Fibroblast of peridontal ligament (primary cell): ENCODE data around the gene CNOT4.
A peak's percentile ranks its signal among the peaks of the same experiment; 100 is the strongest.
"Not testable (repeated sequence)": the region's sequence is repeated elsewhere in the genome, so short reads cannot be mapped to it uniquely, and the experiment has no call there.

Source experiments
- DNase-seq: peaks from one replicate; pipeline ENCODE4 v3.0.0-alpha.2; 2010; ENCODE audit errors: extremely low read depth

CNOT4 gene

DNA sequence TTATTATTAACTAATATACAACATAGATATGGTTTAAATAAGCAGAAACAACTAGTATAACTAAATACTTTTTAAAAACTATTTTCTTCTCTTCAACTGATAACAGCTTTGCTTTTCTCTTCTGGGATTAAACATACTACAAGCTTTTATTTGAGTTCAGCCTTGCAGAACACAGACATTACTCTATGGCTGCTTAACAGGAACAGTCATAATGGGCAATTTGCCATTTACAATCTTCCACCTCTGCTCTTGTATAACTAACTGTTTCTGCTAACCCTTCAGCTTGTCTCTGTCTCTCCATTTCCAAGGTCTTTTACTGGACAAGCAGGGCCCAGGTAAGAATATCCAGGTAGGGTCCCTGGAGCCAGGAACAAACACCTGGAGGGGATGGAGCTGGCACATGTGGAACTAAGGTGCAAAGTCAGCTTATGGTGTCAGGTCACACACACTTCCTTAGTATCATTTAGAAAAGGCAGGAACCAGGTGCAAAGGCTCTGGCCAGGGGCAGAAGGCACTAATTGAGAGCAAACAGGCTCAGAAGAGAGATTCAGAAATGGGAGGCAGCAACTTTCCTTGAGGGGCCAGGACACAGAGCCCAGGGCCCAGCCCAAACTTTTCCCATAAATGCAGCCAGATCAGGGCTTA lies 183.1 kb downstream of the CNOT4 start:
- DNase-seq: no peak

DNA sequence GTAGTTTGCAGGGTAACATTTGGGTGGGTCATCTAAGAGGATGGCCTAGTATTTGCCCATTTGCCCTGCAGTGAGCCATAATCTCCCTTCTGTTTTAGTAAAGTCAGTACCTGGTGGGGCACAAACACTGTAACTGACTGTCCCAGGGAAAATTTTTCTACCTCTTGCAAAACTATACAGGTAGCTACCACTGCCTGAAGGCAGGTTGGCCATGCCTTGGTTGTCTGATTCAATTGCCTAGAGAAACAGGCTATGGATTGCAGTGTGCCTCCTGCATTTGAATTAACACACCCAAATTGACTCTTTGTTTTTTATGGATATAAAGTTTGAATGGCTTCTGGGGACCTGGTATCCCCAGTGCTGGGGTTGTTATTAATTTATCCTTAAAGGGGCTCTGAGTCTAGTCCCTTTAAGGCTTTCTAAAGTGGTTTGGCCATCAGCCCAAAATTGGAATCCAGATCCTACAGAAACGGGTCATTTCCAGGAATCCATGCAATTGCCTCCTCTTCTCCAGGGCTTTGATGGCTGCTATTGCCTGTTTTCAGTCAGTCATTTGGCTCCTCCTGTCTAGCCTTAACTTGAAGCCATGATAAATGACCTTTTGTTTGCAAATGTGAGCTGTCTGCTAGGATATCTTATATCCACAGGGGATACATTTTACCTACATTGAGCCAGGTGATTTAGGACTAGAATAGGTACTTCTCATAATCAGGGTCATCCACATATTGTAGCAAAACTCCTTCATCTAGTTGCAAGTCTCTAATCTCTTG lies 187.1 kb downstream of the CNOT4 start:
- DNase-seq: no peak

DNA sequence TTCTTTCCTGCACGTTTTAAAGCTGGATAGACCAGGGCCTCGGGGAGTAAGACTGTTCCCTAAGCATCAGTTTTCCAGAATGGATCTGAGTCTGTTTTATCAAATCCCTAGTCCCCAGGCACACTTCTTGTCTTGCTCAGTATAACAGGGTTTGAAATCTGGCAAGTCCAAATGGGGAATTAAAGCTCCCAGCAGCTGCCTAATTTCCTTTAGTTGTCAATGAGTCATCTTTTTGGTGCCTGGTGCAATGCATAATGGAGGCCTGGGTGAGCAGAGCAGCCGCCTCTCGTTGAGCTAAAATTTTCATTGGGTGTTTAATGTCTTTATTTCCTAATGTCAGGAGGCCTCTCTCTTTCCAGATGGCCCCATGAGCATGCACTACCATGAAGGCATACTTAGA lies 188.3 kb downstream of the CNOT4 start:
- no peak for DNase-seq

DNA sequence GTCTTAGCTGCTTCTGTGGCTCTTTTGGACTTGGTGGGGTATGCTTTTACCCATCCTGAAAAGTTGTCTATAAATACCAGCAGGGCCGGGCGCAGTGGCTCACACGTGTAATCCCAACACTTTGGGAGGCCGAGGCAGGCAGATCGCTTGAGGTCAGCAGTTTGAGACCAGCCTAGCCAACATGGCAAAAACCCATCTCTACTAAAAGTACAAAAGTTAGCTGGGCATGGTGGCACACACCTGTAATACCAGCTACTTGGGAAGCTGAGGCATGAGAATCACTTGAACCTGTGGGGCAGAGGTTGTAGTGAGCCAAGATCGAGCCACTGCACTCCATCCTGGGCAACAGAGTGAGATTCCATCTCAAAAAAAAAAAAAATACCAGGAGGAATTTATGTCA lies 188.9 kb downstream of the CNOT4 start:
- not testable (repeated sequence) for DNase-seq

DNA sequence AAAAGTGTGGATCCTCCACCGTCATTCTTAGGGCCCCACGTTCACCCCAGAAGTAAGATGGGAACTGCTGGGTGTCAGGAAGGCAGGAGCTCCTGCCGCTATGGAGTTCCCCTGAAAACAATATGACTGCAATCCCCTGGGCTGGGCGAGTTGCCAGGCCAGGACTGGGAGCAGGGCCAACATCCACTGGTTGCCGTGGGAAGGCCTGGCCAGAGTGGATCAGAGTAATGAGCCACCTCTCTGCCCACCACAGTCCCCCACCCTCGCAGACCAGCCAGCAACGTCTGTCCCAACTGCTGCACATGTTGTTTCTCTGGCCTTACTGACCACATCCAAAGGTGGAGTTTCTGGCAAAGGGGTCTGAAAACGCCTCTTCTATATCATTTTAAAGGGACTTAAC lies 189.6 kb downstream of the CNOT4 start:
- DNase-seq: peak; percentile 58

DNA sequence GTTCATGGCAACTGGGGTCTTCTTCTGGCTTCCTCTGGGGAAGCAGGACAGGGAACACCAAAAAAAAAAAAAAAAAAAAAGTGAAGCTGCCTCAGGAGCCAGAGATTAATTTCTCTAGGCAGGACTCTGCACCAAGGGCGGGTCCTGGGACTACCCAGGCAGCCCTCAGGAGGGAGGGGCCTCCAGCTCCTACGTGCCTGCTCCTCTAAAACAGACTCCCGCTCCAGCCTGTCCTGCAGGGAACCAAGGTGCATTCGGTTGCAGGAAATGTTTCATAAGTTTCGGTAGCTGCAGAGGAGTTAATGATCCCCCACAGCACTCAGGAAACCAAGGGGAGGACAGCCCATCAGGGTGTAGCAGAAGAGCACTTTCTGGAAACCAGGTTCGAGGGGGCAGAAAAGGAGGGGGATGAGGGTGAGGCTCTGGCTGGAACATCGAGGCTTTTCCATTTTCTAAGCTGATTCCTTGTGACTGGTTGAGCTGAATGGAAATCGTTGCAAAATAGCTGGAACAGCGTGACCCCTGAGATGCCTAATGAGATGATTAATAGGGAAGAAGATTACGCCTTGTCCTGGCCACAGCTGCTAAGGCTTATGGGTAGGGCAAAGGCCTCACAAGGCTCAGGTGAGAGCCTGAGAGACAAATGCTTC lies 192.1 kb downstream of the CNOT4 start:
- no peak for DNase-seq

DNA sequence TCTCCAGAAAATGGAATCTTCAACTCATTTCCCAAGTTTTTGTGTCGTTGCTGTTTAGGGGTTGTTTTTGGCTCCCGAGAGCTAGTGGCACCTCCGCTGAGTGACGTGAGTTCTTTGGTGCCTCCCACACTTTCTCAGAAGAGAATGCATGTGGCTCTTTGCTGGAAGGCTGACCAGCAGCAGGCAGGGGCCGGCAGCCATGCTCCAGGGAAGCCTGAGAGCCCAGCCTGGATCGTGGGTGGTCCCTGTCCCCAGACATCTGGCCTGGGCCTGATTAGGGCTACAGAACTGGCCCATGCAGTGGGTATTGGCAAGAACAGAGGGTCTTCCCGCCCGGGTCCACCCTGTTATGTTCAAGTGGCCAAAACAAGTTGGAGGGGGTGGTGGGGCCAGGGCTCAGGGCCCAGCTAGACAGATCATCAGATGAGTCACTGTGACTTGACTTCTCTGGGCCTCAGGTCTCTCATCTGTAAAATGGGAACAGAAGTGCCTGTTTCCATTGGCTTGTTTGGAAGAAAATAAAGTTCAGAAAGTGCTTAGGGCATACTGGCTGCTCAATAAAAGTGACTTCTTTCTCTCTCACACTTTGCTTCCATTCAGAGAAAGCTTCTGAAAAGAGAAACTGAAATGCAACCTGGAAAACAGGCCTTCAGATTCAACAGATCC lies 193.1 kb downstream of the CNOT4 start:
- no peak for DNase-seq

DNA sequence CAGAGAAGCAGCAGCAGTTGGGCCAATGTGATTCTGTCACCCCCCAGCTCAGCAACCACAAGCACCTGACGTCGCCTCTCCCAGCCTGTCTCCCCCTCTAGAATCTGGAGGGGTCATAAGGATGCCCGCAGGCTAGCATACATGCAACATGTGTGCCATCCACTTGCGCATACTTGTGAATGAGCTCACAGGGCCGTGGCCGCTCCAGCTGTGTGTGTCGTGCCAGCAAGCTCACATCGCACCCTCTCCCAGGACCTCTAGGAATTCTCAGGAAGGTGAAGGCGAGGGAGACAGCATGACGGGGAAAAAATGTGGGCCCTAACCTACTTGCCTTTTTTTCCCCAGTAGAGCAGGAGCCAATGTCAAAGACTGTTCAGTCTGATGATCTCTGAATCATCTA lies 195.9 kb downstream of the CNOT4 start:
- no peak for DNase-seq
